ENCODE results near the gene KCNJ14.

KCNJ14 gene

GRCh38 chr19:48480183-48480557 lies 24.8 kb downstream of the KCNJ14 start:
- H3K9me3 ChIP-seq (ENCODE audit: insufficient read depth, low read length, severe bottlenecking): no peaks in the 10 kb centered on the region
- no peak overlapping the region for H3K4me2 ChIP-seq (ENCODE audit: insufficient read depth, low read length)
- no peak for ATAC-seq (ENCODE audit: insufficient read depth, low read depth)
- no peaks in the 10 kb centered on the region for H3K4me1 ChIP-seq (ENCODE audit: insufficient read depth, low read length)
- no peak overlapping the region for H3K27ac ChIP-seq (ENCODE audit: low read length)
- no peaks in the 10 kb centered on the region for H3K79me2 ChIP-seq (ENCODE audit: insufficient read depth, low read length)
- H4K20me1 ChIP-seq (ENCODE audit: insufficient read depth, low read length): peaks cover 45% of the 10 kb centered on the region
- no peaks in the 10 kb centered on the region for H3K27me3 ChIP-seq (ENCODE audit: insufficient read depth, low read length, poor library complexity)
- H3K4me3 ChIP-seq (ENCODE audit: low read depth in 1 of 2, low read length in 2 of 2): no peak overlapping the region
- H3K36me3 ChIP-seq (ENCODE audit: insufficient read depth, low read length): peaks cover 57% of the 10 kb centered on the region
- no peak overlapping the region for H2AFZ ChIP-seq (ENCODE audit: low read depth, low read length)
- H3K9ac ChIP-seq (ENCODE audit: low read depth, low read length): no peak overlapping the region
- no peak for DNase-seq
- TF ChIP-seq, protein P1, sequence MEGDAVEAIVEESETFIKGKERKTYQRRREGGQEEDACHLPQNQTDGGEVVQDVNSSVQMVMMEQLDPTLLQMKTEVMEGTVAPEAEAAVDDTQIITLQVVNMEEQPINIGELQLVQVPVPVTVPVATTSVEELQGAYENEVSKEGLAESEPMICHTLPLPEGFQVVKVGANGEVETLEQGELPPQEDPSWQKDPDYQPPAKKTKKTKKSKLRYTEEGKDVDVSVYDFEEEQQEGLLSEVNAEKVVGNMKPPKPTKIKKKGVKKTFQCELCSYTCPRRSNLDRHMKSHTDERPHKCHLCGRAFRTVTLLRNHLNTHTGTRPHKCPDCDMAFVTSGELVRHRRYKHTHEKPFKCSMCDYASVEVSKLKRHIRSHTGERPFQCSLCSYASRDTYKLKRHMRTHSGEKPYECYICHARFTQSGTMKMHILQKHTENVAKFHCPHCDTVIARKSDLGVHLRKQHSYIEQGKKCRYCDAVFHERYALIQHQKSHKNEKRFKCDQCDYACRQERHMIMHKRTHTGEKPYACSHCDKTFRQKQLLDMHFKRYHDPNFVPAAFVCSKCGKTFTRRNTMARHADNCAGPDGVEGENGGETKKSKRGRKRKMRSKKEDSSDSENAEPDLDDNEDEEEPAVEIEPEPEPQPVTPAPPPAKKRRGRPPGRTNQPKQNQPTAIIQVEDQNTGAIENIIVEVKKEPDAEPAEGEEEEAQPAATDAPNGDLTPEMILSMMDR (IDR thresholded peaks at IDR 0.05; ENCODE audit: borderline replicate concordance, extremely low read depth, low read length, poor library complexity, severe bottlenecking): no peak
- TF ChIP-seq EZH2 (IDR thresholded peaks at IDR 0.05; ENCODE audit: borderline replicate concordance, low read depth, low read length, severe bottlenecking): no peak

GRCh38 chr19:48480558-48481500 lies 25.5 kb downstream of the KCNJ14 start:
- no peaks in the 10 kb centered on the region for H3K4me1 ChIP-seq (ENCODE audit: insufficient read depth, low read length)
- no peak overlapping the region for H2AFZ ChIP-seq (ENCODE audit: low read depth, low read length)
- DNase-seq (no peak), ATAC-seq (ENCODE audit: insufficient read depth, low read depth) (peak; percentile 23; the same call in 1 of the 3 replicates)
- peaks cover 50% of the 10 kb centered on the region for H3K36me3 ChIP-seq (ENCODE audit: insufficient read depth, low read length)
- H3K27ac ChIP-seq (ENCODE audit: low read length): no peak overlapping the region
- no peaks in the 10 kb centered on the region for H3K79me2 ChIP-seq (ENCODE audit: insufficient read depth, low read length)
- H3K27me3 ChIP-seq (ENCODE audit: insufficient read depth, low read length, poor library complexity): no peaks in the 10 kb centered on the region
- no peak overlapping the region for H3K9ac ChIP-seq (ENCODE audit: low read depth, low read length)
- H3K9me3 ChIP-seq (ENCODE audit: insufficient read depth, low read length, severe bottlenecking): no peaks in the 10 kb centered on the region
- no peak overlapping the region for H3K4me2 ChIP-seq (ENCODE audit: insufficient read depth, low read length)
- H4K20me1 ChIP-seq (ENCODE audit: insufficient read depth, low read length): peaks cover 39% of the 10 kb centered on the region
- TF ChIP-seq, protein P1 (IDR thresholded peaks at IDR 0.05; ENCODE audit: borderline replicate concordance, extremely low read depth, low read length, poor library complexity, severe bottlenecking): no peak
- TF ChIP-seq EZH2 (IDR thresholded peaks at IDR 0.05; ENCODE audit: borderline replicate concordance, low read depth, low read length, severe bottlenecking): no peak
- no peak overlapping the region for H3K4me3 ChIP-seq (ENCODE audit: low read depth in 1 of 2, low read length in 2 of 2)

DNA sequence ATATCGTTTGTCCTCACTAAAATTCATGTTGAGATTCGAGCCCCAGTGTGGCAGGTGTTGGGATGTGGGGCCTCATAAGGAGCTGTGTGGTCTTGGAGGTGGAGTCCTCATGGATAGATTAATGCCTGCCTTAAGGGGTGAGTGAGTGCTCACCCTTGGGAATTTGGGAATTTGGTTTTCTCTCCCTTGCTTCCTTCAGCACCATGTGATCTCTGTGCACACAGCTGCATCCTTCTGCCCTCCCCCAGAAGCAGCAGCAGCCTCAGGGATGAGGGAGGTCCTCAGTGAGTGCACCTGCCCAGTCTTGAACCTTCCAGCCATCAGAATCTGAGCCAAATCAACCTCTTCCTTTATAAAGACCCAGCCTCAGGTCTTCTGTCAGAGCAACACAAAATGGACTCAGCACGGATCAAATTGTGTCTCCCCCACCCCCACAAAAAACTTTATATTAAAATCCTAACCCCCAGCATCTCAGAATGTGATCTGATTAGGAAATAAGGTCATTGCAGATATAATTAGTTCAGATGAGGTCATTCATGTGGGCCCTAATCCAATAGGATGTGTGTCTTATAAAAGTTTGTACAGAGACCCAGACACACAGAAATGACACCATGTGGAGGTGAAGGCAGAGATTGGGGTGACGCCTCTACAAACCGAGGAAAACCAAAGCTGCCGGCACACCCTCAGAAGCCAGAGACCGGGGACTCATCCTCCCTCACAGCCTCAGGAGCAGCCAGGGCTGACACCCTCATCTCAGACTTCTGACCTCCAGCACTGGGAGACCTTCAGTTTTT lies 26.7 kb downstream of the KCNJ14 start:
- ATAC-seq (ENCODE audit: insufficient read depth, low read depth) (no peak), DNase-seq (no peak)
- Histone ChIP-seq H3K36me3 (ENCODE audit: insufficient read depth, low read length) (peaks cover 38% of the 10 kb centered on the region), H3K27me3 (ENCODE audit: insufficient read depth, low read length, poor library complexity) (no peaks in the 10 kb centered on the region), H4K20me1 (ENCODE audit: insufficient read depth, low read length) (peaks cover 31% of the 10 kb centered on the region), H3K9ac (ENCODE audit: low read depth, low read length) (no peak overlapping the region), H3K9me3 (ENCODE audit: insufficient read depth, low read length, severe bottlenecking) (no peaks in the 10 kb centered on the region), H3K79me2 (ENCODE audit: insufficient read depth, low read length) (no peaks in the 10 kb centered on the region), H3K4me1 (ENCODE audit: insufficient read depth, low read length) (no peaks in the 10 kb centered on the region), H3K27ac (ENCODE audit: low read length) (no peak overlapping the region), H3K4me3 (ENCODE audit: low read depth in 1 of 2, low read length in 2 of 2) (no peak overlapping the region), H3K4me2 (ENCODE audit: insufficient read depth, low read length) (no peak overlapping the region), H2AFZ (ENCODE audit: low read depth, low read length) (no peak overlapping the region)
- no peak for TF ChIP-seq EZH2 (IDR thresholded peaks at IDR 0.05; ENCODE audit: borderline replicate concordance, low read depth, low read length, severe bottlenecking)
- TF ChIP-seq, protein P1 (IDR thresholded peaks at IDR 0.05; ENCODE audit: borderline replicate concordance, extremely low read depth, low read length, poor library complexity, severe bottlenecking): no peak
